Measurements from ENCODE around the gene KLHL29. TPM values are rescaled to one million over a fixed set of nuclear protein-coding genes. Genes with fewer than 3 reads are reported as not detected.

The KLHL29 gene
- total and polyA plus RNA-seq, 10 of the 15 experiments (the other 5 are each of a cell fraction or from before 2014, with no cell fraction given) = 1.4 to 19.5 (median 6.1) TPM

DNA sequence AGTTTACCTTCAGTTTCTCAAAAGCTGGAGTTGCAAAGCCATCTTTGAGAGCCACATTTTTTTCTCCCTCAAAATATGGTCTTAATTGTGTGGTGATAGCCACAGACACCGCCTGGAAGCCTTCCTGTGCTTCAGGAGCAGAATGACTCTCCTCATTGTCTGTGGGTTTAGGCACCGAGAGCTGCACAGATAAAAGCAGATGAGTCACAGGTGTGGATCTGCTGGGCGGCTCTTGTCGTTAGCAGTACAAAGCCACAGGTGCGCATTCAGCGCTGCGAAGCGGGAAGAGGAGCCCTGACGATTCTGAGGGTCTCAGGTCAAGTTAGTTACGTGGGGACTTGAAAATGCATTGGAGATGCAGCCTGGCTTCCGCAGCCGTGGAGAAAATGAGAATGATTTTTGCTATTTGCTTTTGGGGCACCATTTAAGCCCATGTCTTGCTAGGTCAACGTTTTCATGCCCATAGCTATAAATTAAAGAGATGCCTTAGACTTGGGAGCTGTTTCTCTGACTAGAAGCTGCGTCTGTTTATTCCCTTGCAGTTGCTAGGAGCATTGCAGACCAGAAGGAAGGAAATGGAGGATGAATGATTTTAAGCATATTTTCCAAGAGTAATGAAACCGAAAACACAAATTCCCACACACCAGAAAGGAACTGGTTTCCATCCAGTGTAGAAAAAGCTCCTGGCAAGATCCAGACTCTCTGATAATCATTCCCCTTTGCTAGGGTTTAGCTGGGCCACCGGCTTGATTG lies 51.5 kb downstream of the KLHL29 start:
- Histone ChIP-seq H2AFZ (ENCODE audit: control insufficient read depth, low read depth, low read length) (no peak overlapping the region), H3K9me3 (replicated peaks; ENCODE audit: control insufficient read depth, insufficient read depth, low read length) (peaks cover 2% of the 10 kb centered on the region), H4K20me1 (ENCODE audit: control insufficient read depth, insufficient read depth) (no peaks in the 10 kb centered on the region), H3K4me3 (no peak overlapping the region), H3K4me1 (ENCODE audit: control insufficient read depth, insufficient read depth, low read length) (no peaks in the 10 kb centered on the region), H3K36me3 (ENCODE audit: control insufficient read depth in 2 of 2, insufficient read depth in 2 of 2, low read length in 1 of 2) (no peaks in the 10 kb centered on the region), H3K9ac (ENCODE audit: control insufficient read depth, insufficient read depth, low read length) (no peak overlapping the region), H3K4me2 (ENCODE audit: control insufficient read depth, insufficient read depth) (no peak overlapping the region), H3K79me2 (ENCODE audit: control insufficient read depth, insufficient read depth, low read length) (no peaks in the 10 kb centered on the region), H3K27ac (ENCODE audit: control insufficient read depth, insufficient read depth) (no peak overlapping the region), H3K27me3 (replicated peaks in 1 of 2; ENCODE audit: control insufficient read depth in 2 of 2, insufficient read depth in 2 of 2, low read length in 1 of 2) (no peaks in the 10 kb centered on the region)
- SMC1A ChIA-PET (ENCODE audit: uncharacterized antibody, unreplicated experiment) = interaction anchor here (0.8 to 2.0 kb wide), 3 partner anchors 8 to 13 kb away, joined by 3 to 8 read pairs (median 4); no protein-coding TSS in a partner anchor
- RAD21 ChIA-PET (ENCODE audit: unreplicated experiment) = no interaction called here
- CTCF ChIA-PET = interaction anchor here (1.2 to 1.7 kb wide), 3 partner anchors 9 to 23 kb away, joined by 3 to 5 read pairs (median 3); no protein-coding TSS in a partner anchor
- FAIRE-seq (no peak), DNase-seq (ENCODE audit: low read depth, low spot score) (no peak), ATAC-seq (no peak)
- POLR2A ChIA-PET = interaction anchor here (0.7 kb wide), 1 partner anchor 633 kb away, joined by 4 read pairs; no protein-coding TSS in a partner anchor
- no peak for TF ChIP-seq FOXK2 (IDR thresholded peaks at IDR 0.05)
- TF ChIP-seq LARP7 (IDR thresholded peaks at IDR 0.05) = no peak
- TF ChIP-seq, protein P1, sequence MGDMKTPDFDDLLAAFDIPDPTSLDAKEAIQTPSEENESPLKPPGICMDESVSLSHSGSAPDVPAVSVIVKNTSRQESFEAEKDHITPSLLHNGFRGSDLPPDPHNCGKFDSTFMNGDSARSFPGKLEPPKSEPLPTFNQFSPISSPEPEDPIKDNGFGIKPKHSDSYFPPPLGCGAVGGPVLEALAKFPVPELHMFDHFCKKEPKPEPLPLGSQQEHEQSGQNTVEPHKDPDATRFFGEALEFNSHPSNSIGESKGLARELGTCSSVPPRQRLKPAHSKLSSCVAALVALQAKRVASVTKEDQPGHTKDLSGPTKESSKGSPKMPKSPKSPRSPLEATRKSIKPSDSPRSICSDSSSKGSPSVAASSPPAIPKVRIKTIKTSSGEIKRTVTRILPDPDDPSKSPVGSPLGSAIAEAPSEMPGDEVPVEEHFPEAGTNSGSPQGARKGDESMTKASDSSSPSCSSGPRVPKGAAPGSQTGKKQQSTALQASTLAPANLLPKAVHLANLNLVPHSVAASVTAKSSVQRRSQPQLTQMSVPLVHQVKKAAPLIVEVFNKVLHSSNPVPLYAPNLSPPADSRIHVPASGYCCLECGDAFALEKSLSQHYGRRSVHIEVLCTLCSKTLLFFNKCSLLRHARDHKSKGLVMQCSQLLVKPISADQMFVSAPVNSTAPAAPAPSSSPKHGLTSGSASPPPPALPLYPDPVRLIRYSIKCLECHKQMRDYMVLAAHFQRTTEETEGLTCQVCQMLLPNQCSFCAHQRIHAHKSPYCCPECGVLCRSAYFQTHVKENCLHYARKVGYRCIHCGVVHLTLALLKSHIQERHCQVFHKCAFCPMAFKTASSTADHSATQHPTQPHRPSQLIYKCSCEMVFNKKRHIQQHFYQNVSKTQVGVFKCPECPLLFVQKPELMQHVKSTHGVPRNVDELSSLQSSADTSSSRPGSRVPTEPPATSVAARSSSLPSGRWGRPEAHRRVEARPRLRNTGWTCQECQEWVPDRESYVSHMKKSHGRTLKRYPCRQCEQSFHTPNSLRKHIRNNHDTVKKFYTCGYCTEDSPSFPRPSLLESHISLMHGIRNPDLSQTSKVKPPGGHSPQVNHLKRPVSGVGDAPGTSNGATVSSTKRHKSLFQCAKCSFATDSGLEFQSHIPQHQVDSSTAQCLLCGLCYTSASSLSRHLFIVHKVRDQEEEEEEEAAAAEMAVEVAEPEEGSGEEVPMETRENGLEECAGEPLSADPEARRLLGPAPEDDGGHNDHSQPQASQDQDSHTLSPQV (IDR thresholded peaks at IDR 0.05) = no peak
- TF ChIP-seq SPI1 (IDR thresholded peaks at IDR 0.05; ENCODE audit: borderline replicate concordance, insufficient read depth, low read depth, low read length) = no peak
- TF ChIP-seq JUNB (IDR thresholded peaks at IDR 0.05) = no peak
- in situ Hi-C loops (cut with MboI) (no loop called here), intact Hi-C loops (cut with micrococcal nuclease; ENCODE audit: unreplicated experiment) (no loop called here)
- no TSS peak for BruUV-seq (replicated peaks)
- 73% methylated on average over 16 of the region's 16 CpGs for WGBS (ENCODE audit: insufficient coverage, insufficient replicate concordance, low lambda C conversion rate, missing lambda C conversion rate)
